GM12892 (cell line): ENCODE data around the gene FOXN4.

Experiments used
- POLR2A ChIP-seq: IDR thresholded peaks from 2 replicates; pipeline ENCODE4 v1.6.1; 2011; ENCODE audit warnings: low read depth, low read length, control low read depth
- POLR2AphosphoS5 ChIP-seq: IDR thresholded peaks from 2 replicates; pipeline ENCODE4 v1.6.1; 2011; ENCODE audit warnings: low read depth, low read length, control low read depth
- TAF1 ChIP-seq: IDR thresholded peaks from 2 replicates; pipeline ENCODE4 v1.6.1; 2011; ENCODE audit warnings: low read depth, mild to moderate bottlenecking, control low read depth, low read length, borderline replicate concordance

DNA sequence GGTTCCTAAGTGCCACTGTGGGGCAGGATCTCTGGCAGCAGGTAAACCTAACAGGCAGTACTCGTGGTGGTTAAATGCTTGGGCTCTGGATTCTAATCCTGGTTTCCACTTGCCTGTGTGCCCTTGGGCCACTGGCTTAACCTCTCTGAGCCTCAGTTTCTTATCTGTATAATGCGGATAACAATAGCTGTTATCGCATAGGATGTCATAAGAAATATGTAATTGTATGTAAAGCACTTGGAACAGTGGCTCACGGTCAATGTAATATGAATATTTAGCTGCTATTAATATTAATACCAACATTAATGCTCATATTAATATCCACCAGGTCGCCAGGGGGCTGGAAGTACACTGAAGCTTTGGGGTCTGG, 16.8 kb downstream of the FOXN4 start:
- TF ChIP-seq POLR2A (no peak), POLR2AphosphoS5 (no peak), TAF1 (no peak)
